KMS-11 (cell line): ENCODE results near the gene CDC73.

Experiments
- H2AFZ ChIP-seq: fragments of 200-600 bp; sonication (generic); 2 replicates; pipeline ENCODE4 v1.6.1; 2016; ENCODE audit warnings: antibody characterized with exemption, mixed run types, low read depth
- H3K27ac ChIP-seq: fragments of 200-600 bp; sonication (generic); 2 replicates; pipeline ENCODE4 v1.6.1; 2016; ENCODE audit warnings: mild to moderate bottlenecking, mixed run types
- H3K27me3 ChIP-seq: fragments of 200-600 bp; sonication (generic); 2 replicates; pipeline ENCODE4 v1.6.1; 2017; ENCODE audit warnings: mild to moderate bottlenecking, low read depth, mixed run types, moderate library complexity; ENCODE audit not compliant: insufficient read depth
- H3K36me3 ChIP-seq: fragments of 200-600 bp; sonication (generic); 2 replicates; pipeline ENCODE4 v1.6.1; 2017; ENCODE audit warnings: mild to moderate bottlenecking, mixed run types; ENCODE audit not compliant: insufficient read depth
- H3K4me1 ChIP-seq: fragments of 200-600 bp; sonication (generic); 2 replicates; pipeline ENCODE4 v1.6.1; 2016; ENCODE audit warnings: mild to moderate bottlenecking, low read depth, mixed run types; ENCODE audit not compliant: poor library complexity, severe bottlenecking
- H3K4me2 ChIP-seq: fragments of 200-600 bp; sonication (generic); 2 replicates; pipeline ENCODE4 v1.7.0; 2016; ENCODE audit warnings: mild to moderate bottlenecking, mixed run types
- H3K4me3 ChIP-seq: fragments of 200-600 bp; sonication (generic); IDR thresholded peaks from 2 replicates; pipeline ENCODE4 v1.6.1; 2017; ENCODE audit warnings: low read depth, low read length, mixed read lengths; ENCODE audit not compliant: insufficient read depth
- H3K79me2 ChIP-seq: fragments of 200-600 bp; sonication (generic); 2 replicates; pipeline ENCODE4 v1.6.1; 2016; ENCODE audit warnings: low read depth, mixed run types; ENCODE audit not compliant: insufficient read depth
- H3K9ac ChIP-seq: fragments of 200-600 bp; sonication (generic); 2 replicates; pipeline ENCODE4 v1.6.1; 2016; ENCODE audit warnings: mild to moderate bottlenecking, mixed run types
- H4K20me1 ChIP-seq: fragments of 200-600 bp; sonication (generic); 2 replicates; pipeline ENCODE4 v1.6.1; 2016; ENCODE audit warnings: mild to moderate bottlenecking, mixed run types; ENCODE audit not compliant: insufficient read depth
- CTCF ChIP-seq: fragments of 200-600 bp; sonication (generic); conservative IDR thresholded peaks from 2 replicates; pipeline ENCODE4 v1.6.1; 2017; ENCODE audit warnings: low read depth, mild to moderate bottlenecking, antibody characterized with exemption, low read length, moderate library complexity, mixed read lengths

CDC73 gene

GRCh38 chr1:193121616-193122593 is at the start of gene CDC73:
Gene CDC73, plus strand, starts transcription at chr1:193122031. Its CDS starts 170 bp downstream, at chr1:193122201.
- no peaks in the 10 kb centered on the region for H3K27me3 ChIP-seq
- H3K4me3 ChIP-seq = peak within 1 kb of the TSS; percentile 78
- H3K9ac ChIP-seq = peak within 1 kb of the TSS; percentile 76
- no peaks in the 10 kb centered on the region for H4K20me1 ChIP-seq
- peak within 1 kb of the TSS; percentile 75 for H2AFZ ChIP-seq
- peak within 1 kb of the TSS; percentile 65 for H3K4me2 ChIP-seq
- H3K4me1 ChIP-seq = peaks cover 35% of the 10 kb centered on the region
- TF ChIP-seq CTCF = peak; percentile 88
- H3K79me2 ChIP-seq = peaks cover 45% of the 10 kb centered on the region
- peak within 1 kb of the TSS; percentile 83 for H3K27ac ChIP-seq
- H3K36me3 ChIP-seq = peaks cover 5% of the 10 kb centered on the region; the same call in 1 of the 2 replicates

GRCh38 chr1:193077991-193078390 is 43.8 kb upstream of the CDC73 start:
- Histone ChIP-seq H3K36me3 (peaks cover 6% of the 10 kb centered on the region; the same call in 1 of the 2 replicates), H3K4me1 (peaks cover 18% of the 10 kb centered on the region), H3K27ac (no peak overlapping the region), H2AFZ (no peak overlapping the region), H3K9ac (no peak overlapping the region), H3K27me3 (no peaks in the 10 kb centered on the region), H3K79me2 (peaks cover 12% of the 10 kb centered on the region; the same call in 1 of the 2 replicates), H3K4me2 (no peak overlapping the region), H3K4me3 (no peak overlapping the region), H4K20me1 (no peaks in the 10 kb centered on the region)
- TF ChIP-seq CTCF = no peak

GRCh38 chr1:193079187-193079586 is 42.6 kb upstream of the CDC73 start:
- Histone ChIP-seq H3K4me1 (peaks cover 30% of the 10 kb centered on the region), H3K27me3 (no peaks in the 10 kb centered on the region), H3K9ac (no peak overlapping the region), H4K20me1 (no peaks in the 10 kb centered on the region), H3K4me2 (no peak overlapping the region), H3K27ac (no peak overlapping the region), H3K4me3 (no peak overlapping the region), H3K36me3 (peaks cover 6% of the 10 kb centered on the region; the same call in 1 of the 2 replicates), H3K79me2 (peaks cover 11% of the 10 kb centered on the region; the same call in 1 of the 2 replicates), H2AFZ (no peak overlapping the region)
- no peak for TF ChIP-seq CTCF

GRCh38 chr1:193083365-193084088 is 38.3 kb upstream of the CDC73 start:
- Histone ChIP-seq H3K27me3 (no peaks in the 10 kb centered on the region), H4K20me1 (no peaks in the 10 kb centered on the region), H3K4me3 (peak overlapping the region; percentile 70), H3K9ac (no peak overlapping the region; the same call in 1 of the 2 replicates), H3K79me2 (no peaks in the 10 kb centered on the region), H3K4me2 (peak overlapping the region; percentile 72), H2AFZ (no peak overlapping the region), H3K4me1 (peaks cover 42% of the 10 kb centered on the region), H3K27ac (peak overlapping the region; percentile 57), H3K36me3 (peaks cover 6% of the 10 kb centered on the region; the same call in 1 of the 2 replicates)
- TF ChIP-seq CTCF = no peak
